Measurements from ENCODE around the gene RNF5.
"Not testable (repeated sequence)": the region's sequence is repeated elsewhere in the genome, so short reads cannot be mapped to it uniquely, and the experiment has no call there.

The RNF5 gene

DNA sequence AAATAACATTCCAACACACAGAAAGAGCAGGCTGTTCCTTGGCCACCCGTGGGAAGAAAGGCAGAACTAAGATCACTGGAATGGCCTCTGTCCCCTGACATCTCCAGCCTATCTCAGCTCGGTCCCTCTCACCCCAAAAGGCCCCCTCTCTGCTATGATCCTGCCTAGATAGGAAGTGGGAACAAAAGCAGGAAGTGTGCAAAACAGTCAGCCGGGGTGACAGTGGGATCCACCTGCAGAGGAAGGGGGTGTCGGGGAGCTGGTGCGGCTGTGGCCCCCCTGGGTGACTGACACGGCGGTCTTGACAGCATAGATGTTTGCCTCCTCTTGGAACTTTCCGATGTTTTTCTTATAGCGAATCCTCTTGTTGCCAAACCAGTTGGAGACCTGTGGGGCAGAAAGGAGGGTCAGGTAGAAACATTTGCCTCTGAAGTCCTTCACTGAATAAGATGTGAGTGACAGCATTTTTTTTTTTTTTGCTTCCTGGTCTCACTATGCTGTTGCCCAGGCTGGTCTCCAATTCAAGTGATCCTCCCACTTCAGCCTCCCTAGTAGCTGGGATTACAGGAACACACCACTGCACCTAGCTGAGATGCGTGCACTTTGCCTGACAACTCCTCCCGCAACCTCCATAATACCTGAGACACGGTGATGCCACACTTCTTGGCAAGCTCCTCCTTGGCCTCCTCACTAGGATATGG is 9.0 kb downstream of the RNF5 start:
- no peak overlapping the region for H3K4me3 ChIP-seq (ENCODE audit: low read depth, low read length)
- DNase-seq (ENCODE audit: low read depth) = no peak
- TF ChIP-seq, protein P1, sequence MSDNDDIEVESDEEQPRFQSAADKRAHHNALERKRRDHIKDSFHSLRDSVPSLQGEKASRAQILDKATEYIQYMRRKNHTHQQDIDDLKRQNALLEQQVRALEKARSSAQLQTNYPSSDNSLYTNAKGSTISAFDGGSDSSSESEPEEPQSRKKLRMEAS (IDR thresholded peaks at IDR 0.05; ENCODE audit: low read depth, low read length) = no peak
- TF ChIP-seq, protein P2, sequence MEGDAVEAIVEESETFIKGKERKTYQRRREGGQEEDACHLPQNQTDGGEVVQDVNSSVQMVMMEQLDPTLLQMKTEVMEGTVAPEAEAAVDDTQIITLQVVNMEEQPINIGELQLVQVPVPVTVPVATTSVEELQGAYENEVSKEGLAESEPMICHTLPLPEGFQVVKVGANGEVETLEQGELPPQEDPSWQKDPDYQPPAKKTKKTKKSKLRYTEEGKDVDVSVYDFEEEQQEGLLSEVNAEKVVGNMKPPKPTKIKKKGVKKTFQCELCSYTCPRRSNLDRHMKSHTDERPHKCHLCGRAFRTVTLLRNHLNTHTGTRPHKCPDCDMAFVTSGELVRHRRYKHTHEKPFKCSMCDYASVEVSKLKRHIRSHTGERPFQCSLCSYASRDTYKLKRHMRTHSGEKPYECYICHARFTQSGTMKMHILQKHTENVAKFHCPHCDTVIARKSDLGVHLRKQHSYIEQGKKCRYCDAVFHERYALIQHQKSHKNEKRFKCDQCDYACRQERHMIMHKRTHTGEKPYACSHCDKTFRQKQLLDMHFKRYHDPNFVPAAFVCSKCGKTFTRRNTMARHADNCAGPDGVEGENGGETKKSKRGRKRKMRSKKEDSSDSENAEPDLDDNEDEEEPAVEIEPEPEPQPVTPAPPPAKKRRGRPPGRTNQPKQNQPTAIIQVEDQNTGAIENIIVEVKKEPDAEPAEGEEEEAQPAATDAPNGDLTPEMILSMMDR (IDR thresholded peaks at IDR 0.05; ENCODE audit: low read depth, low read length) = no peak

DNA sequence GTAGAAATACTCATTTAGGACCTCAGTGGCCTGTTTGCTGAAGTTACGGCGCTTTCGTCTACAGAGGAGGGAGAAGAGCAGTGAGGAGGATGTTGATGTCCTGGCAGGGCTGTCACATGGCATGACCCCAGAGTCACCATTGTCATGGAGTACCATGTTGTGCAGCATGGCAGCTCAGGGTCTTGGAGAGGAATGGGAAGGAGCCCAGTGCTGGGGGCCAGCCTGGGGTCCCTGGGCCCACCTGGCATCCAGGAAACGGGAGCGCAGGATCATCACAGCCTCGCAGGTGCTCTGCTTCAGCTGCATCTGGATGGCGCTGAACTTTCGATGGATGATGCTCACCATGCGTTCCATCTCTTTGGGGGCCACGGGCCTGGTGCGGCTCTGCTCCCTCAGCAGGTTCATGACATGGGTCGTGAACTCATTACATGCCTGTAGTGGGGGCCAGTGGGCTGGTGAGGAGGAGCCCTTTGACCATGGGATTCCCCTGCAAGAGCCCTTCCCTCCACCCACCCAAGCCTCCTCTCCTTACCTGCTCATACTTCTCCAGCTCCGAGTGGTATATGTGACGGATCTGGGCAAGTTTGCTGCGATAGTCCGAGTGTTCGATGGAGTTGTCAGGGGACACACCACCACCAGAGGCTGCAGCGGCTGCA is 9.6 kb downstream of the RNF5 start:
- peak overlapping the region; percentile 79 for H3K4me3 ChIP-seq (ENCODE audit: low read depth, low read length)
- DNase-seq (ENCODE audit: low read depth) = not testable (repeated sequence)

DNA sequence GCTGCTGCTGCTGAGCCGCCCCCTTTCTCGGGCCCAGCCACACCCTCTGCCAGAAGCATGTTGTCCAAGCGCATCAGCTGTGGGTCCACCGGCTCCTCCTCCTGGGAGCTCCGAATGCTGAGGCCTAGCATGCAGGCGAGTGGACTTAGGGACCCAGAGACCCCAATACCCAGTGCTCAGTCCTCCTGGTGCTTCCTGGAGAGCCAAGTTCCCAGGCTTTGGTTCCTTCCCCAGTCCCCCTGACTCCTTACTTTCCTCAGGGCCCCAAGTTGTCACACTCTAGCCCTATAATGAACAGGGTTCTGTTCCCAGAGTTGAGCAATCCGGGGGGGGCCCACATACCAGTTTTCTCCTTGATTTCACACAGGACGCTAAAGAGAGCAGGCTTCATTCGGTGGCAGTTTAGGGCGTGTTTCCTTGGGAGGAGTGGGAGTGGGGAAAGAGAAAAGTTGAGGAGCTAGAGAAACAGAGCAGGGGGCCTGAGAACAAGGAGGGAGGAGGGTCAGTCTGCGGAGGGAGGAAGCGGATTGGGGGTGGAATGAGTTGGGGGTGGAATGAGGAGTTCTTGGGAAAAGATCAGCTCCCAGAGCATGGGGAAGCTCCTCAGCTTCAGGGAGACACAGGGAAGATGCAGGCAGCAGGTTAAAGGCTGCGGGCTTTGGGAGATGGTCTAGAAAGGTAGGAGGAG is 10.3 kb downstream of the RNF5 start:
- DNase-seq (ENCODE audit: low read depth) = no peak
- H3K4me3 ChIP-seq (ENCODE audit: low read depth, low read length) = peak overlapping the region; percentile 79
- TF ChIP-seq MYC (IDR thresholded peaks at IDR 0.05; ENCODE audit: low read depth, low read length) (no peak), POLR2A (IDR thresholded peaks at IDR 0.05; ENCODE audit: extremely low read depth, insufficient read length) (no peak)
- TF ChIP-seq, protein P2 (IDR thresholded peaks at IDR 0.05; ENCODE audit: low read depth, low read length) = no peak
- TF ChIP-seq, protein P1 (IDR thresholded peaks at IDR 0.05; ENCODE audit: low read depth, low read length) = no peak

DNA sequence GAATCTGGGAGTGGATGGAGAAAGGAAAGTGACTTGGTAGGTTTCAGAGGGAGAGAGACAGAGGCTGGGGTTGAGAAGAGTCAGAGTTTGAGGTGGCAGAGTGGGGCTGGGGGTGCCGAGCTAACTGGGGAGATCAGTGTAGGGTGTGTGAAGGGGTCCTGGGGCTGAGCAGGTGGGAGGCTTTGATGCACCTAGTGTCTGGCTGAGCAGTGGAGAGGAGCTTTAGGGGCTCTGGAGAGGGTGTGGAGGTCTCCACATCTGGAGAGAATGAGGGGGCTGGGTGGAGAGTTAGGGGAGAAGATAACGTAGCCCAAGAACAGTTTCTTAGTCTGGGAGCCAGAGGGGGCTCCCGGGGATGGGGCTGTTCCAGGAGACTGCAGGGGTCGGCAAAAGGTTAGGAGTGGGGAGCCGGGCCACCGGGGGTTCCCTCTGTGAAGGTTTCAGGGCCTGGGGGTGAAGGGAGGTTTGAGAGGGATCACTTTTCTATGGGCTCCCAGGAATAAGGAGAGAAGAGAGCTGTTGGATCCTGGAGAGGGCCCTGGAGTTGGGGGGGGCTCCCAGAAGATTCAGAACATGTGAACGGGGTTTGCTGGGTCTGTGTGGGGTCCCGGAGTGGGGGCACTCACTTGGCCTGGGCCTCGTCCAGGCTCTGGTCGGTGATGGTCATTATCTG is 11.0 kb downstream of the RNF5 start:
- H3K4me3 ChIP-seq (ENCODE audit: low read depth, low read length) = peak overlapping the region; percentile 79
- TF ChIP-seq POLR2A (IDR thresholded peaks at IDR 0.05; ENCODE audit: extremely low read depth, insufficient read length) (no peak), MYC (IDR thresholded peaks at IDR 0.05; ENCODE audit: low read depth, low read length) (no peak)
- TF ChIP-seq, protein P2 (IDR thresholded peaks at IDR 0.05; ENCODE audit: low read depth, low read length) = no peak
- TF ChIP-seq, protein P1 (IDR thresholded peaks at IDR 0.05; ENCODE audit: low read depth, low read length) = no peak
- DNase-seq (ENCODE audit: low read depth) = no peak

DNA sequence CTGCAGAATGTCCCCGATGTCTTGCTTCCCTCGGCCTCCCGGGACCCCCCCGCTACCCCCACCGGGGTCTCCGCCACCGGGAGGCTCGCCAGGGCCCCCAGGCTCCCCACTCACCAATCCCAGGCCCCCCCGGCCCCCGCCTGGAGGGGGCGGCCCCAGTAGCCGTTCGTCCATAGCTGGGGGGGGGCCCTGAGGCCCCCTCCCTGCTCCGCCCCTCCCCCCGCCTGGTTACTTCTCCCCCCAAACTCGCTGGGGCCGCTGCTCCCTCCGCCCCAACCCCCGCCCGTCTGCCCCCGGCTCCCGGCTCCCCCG is 11.5 kb downstream of the RNF5 start:
- H3K4me3 ChIP-seq (ENCODE audit: low read depth, low read length) = peak overlapping the region; percentile 79
- DNase-seq (ENCODE audit: low read depth) = no peak

More for the DNA sequence above, 11.5 kb downstream of the RNF5 start:
- TF ChIP-seq POLR2A (IDR thresholded peaks at IDR 0.05; ENCODE audit: extremely low read depth, insufficient read length) (no peak), MYC (IDR thresholded peaks at IDR 0.05; ENCODE audit: low read depth, low read length) (no peak)
- TF ChIP-seq, protein P1 (IDR thresholded peaks at IDR 0.05; ENCODE audit: low read depth, low read length) = no peak
- TF ChIP-seq, protein P2 (IDR thresholded peaks at IDR 0.05; ENCODE audit: low read depth, low read length) = no peak
